Activated naive CD4-positive, alpha-beta T cell (primary cell): ENCODE data around the gene ZNF740.
"Not testable (repeated sequence)": the region's sequence is repeated elsewhere in the genome, so short reads cannot be mapped to it uniquely, and the experiment has no call there.

Experiments used
- DNase-seq, 4 experiments: peaks; one replicate each; lab custom pipeline; 2025; lab: John Stamatoyannopoulos, UW

The ZNF740 gene

GRCh38 chr12:53173085-53173715, 7.3 kb upstream of the ZNF740 start:
- no peak for DNase-seq

GRCh38 chr12:53174881-53175491, 5.5 kb upstream of the ZNF740 start:
- DNase-seq = no peak

- DNase-seq = no peak
Measured at GRCh38 chr12:53176750-53177149, 3.8 kb upstream of the ZNF740 start.

GRCh38 chr12:53177447-53177846, 3.1 kb upstream of the ZNF740 start:
- DNase-seq = not testable (repeated sequence)

- not testable (repeated sequence) for DNase-seq
Measured at GRCh38 chr12:53178803-53179202, 1.7 kb upstream of the ZNF740 start.

- DNase-seq = no peak
Measured at GRCh38 chr12:53179687-53180219, 769 bp upstream of the ZNF740 start.

- DNase-seq = peak; percentile 66 to 86 (median 75)
Measured at GRCh38 chr12:53180931-53181645, 566 bp downstream of the ZNF740 start.

- no peak for DNase-seq
Measured at GRCh38 chr12:53181935-53182334, 1.4 kb downstream of the ZNF740 start.

GRCh38 chr12:53182903-53183302, 2.4 kb downstream of the ZNF740 start:
- no peak for DNase-seq

GRCh38 chr12:53184828-53185227, 4.3 kb downstream of the ZNF740 start:
- DNase-seq = no peak

- DNase-seq = no peak
Measured at GRCh38 chr12:53185582-53186153, 5.1 kb downstream of the ZNF740 start.

- no peak for DNase-seq
Measured at GRCh38 chr12:53186745-53187144, 6.2 kb downstream of the ZNF740 start.

- no peak for DNase-seq
Measured at GRCh38 chr12:53187145-53187899, 6.8 kb downstream of the ZNF740 start.

GRCh38 chr12:53190108-53190729, 9.7 kb downstream of the ZNF740 start:
- peak in 1 of 4 experiments; percentile 46 for DNase-seq

- DNase-seq = no peak
Measured at GRCh38 chr12:53191096-53191884, 10.8 kb downstream of the ZNF740 start.

- DNase-seq = no peak
Measured at GRCh38 chr12:53191885-53192530, 11.5 kb downstream of the ZNF740 start.

GRCh38 chr12:53192531-53193021, 12.1 kb downstream of the ZNF740 start:
- DNase-seq = no peak

- DNase-seq = no peak
Measured at GRCh38 chr12:53193040-53193439, 12.5 kb downstream of the ZNF740 start.

- DNase-seq = no peak
Measured at GRCh38 chr12:53193985-53194716, 13.6 kb downstream of the ZNF740 start.
